HepG2 (cell line): ENCODE results near the gene NPAS2. TPM values are rescaled to one million over a fixed set of nuclear protein-coding genes. Genes with fewer than 3 reads are reported as not detected.
A peak's percentile ranks its signal among the peaks of the same experiment; 100 is the strongest.

Source experiments
- ATAC-seq: fragments of 200-7000 bp; cut with Tn5 transposase; 3 replicates; pipeline ENCODE4 v1.9.1; 2020; ENCODE audit warnings: mild to moderate bottlenecking, moderate library complexity
- BruUV-seq: library from RNA; stranded (reverse); fragments of 400-500 nt; replicated peaks from 2 replicates; lab custom pipeline; 2021; lab: Mats Ljungman, UMichigan
- CTCF ChIA-PET: fragments of 300-600 bp; formaldehyde crosslinking; extraction: SDS; loops from one replicate; lab custom pipeline; 2021; ENCODE audit warnings: low total read pairs, inconsistent platforms, low intra/inter-chr PET ratio; lab: Yijun Ruan, JAX
- POLR2A ChIA-PET: fragments of 350-600 bp; sonication (Branson Sonifier 250); formaldehyde crosslinking; loops from one replicate; lab custom pipeline; 2020; ENCODE audit warnings: antibody characterized with exemption, inconsistent platforms; lab: Yijun Ruan, JAX
- DNase-seq: peaks from one replicate; pipeline ENCODE4 v3.0.0-alpha.2; 2015; ENCODE audit warnings: low spot score
- FAIRE-seq: peaks from 3 replicates; lab custom pipeline; 2011; peaks lifted over from hg19 to GRCh38; lab: Jason Lieb, UNC
- H2AFZ ChIP-seq: one replicate; pipeline ENCODE4 v1.6.1; 2011; ENCODE audit warnings: low read length, inconsistent platforms
- H3K27ac ChIP-seq: fragments of 300-600 bp; 3 replicates; pipeline ENCODE4 v1.8.0; 2011; ENCODE audit warnings: mixed run types, mild to moderate bottlenecking, mixed read lengths, low read length, inconsistent platforms; ENCODE audit not compliant: insufficient read depth; ENCODE audit errors: extremely low read length
- H3K27me3 ChIP-seq, 2 experiments: fragments of 200-600 bp in 1 of 2; 2 replicates in 1 of 2; 3 replicates in 1 of 2; pipeline versions ENCODE4 v1.6.0 to v1.8.0; 2011; ENCODE audit warnings: low read length in 2 of 2, mild to moderate bottlenecking in 2 of 2, moderate library complexity in 2 of 2, inconsistent platforms in 1 of 2; ENCODE audit not compliant: insufficient read depth in 2 of 2, control insufficient read depth in 1 of 2
- H3K36me3 ChIP-seq, 2 experiments: fragments of 200-600 bp in 1 of 2; replicated peaks in 1 of 2; 2 replicates in 1 of 2; 3 replicates in 1 of 2; pipeline versions ENCODE4 v1.5.1 to v1.8.0; 2011; ENCODE audit warnings: low read length in 2 of 2, inconsistent platforms in 1 of 2; ENCODE audit not compliant: insufficient read depth in 2 of 2, control insufficient read depth in 1 of 2
- H3K4me1 ChIP-seq: 2 replicates; pipeline ENCODE4 v1.5.1; 2012; ENCODE audit warnings: low read length, inconsistent platforms; ENCODE audit not compliant: insufficient read depth
- H3K4me2 ChIP-seq: 2 replicates; pipeline ENCODE4 v1.6.0; 2011; ENCODE audit warnings: low read depth, low read length, inconsistent platforms
- H3K4me3 ChIP-seq, 3 experiments: fragments of 200-600 bp in 1 of 3; sonication (generic), shearing (Covaris generic) in 1 of 3; replicated peaks in 1 of 3; 2 replicates each; pipeline ENCODE4 v1.5.1; 2011 to 2016; ENCODE audit warnings: low read length in 3 of 3, inconsistent platforms in 2 of 3, low read depth in 2 of 3, mild to moderate bottlenecking in 2 of 3, control low read depth in 1 of 3, mixed read lengths in 1 of 3; ENCODE audit not compliant: insufficient read depth in 1 of 3
- H3K79me2 ChIP-seq: one replicate; pipeline ENCODE4 v1.6.1; 2011; ENCODE audit warnings: low read length, inconsistent platforms; ENCODE audit not compliant: insufficient read depth
- H3K9ac ChIP-seq: 2 replicates; pipeline ENCODE4 v1.6.0; 2011; ENCODE audit warnings: mild to moderate bottlenecking, low read depth, low read length, inconsistent platforms; ENCODE audit not compliant: insufficient read depth
- H3K9me3 ChIP-seq: 2 replicates; pipeline ENCODE4 v1.5.1; 2012; ENCODE audit warnings: mild to moderate bottlenecking, low read length
- H4K20me1 ChIP-seq: 2 replicates; pipeline ENCODE4 v1.6.0; 2011; ENCODE audit warnings: inconsistent platforms, mild to moderate bottlenecking, low read length, moderate library complexity; ENCODE audit not compliant: insufficient read depth
- ARID2 ChIP-seq: sonication (generic); formaldehyde crosslinking; IDR thresholded peaks from 2 replicates; pipeline ENCODE4 v1.8.1; 2022; ENCODE audit warnings: mild to moderate bottlenecking, missing genetic modification reagents, borderline replicate concordance
- BRCA1 ChIP-seq: sonication (generic); formaldehyde crosslinking; IDR thresholded peaks from 2 replicates; pipeline ENCODE4 v1.4.0; 2020; ENCODE audit warnings: missing genetic modification reagents
- FOXO4 ChIP-seq: sonication (generic); formaldehyde crosslinking; conservative IDR thresholded peaks from 2 replicates; pipeline ENCODE4 v1.8.1; 2023; ENCODE audit warnings: missing genetic modification reagents
- MLXIP ChIP-seq: sonication (generic); formaldehyde crosslinking; IDR thresholded peaks from 2 replicates; pipeline ENCODE4 v1.9.0; 2021; ENCODE audit warnings: missing genetic modification reagents, borderline replicate concordance
- NFYB ChIP-seq: sonication (generic); formaldehyde crosslinking; IDR thresholded peaks from 2 replicates; pipeline ENCODE4 v1.4.0; 2020; ENCODE audit warnings: missing genetic modification reagents
- RFX5 ChIP-seq: IDR thresholded peaks from 2 replicates; pipeline ENCODE4 v1.6.1; 2011; ENCODE audit warnings: low read depth, low read length, improper control_type of control experiment
- STAG1 ChIP-seq: sonication (generic); formaldehyde crosslinking; IDR thresholded peaks from 2 replicates; pipeline ENCODE4 v1.4.0; 2020; ENCODE audit warnings: missing genetic modification reagents
- U2AF1 ChIP-seq: fragments of 200-400 bp; formaldehyde crosslinking; optimal IDR thresholded peaks from 2 replicates; pipeline ENCODE3; 2017; ENCODE audit warnings: mild to moderate bottlenecking, low read depth, low read length
- ZNF460 ChIP-seq: sonication (generic); formaldehyde crosslinking; IDR thresholded peaks from 2 replicates; pipeline ENCODE4 v1.5.1; 2020; ENCODE audit warnings: missing genetic modification reagents, mild to moderate bottlenecking, borderline replicate concordance
- WGBS: methylation state at CpG from one replicate; pipeline ENCODE4 v1.1.6; 2017; ENCODE audit warnings: low lambda C conversion rate; 5-methylcytosine and 5-hydroxymethylcytosine counted together
- in situ Hi-C: cut with HindIII; loops from 2 replicates; pipeline ENCODE4 v1.10.0; 2017; ENCODE audit warnings: low pct_unique_long_range_greater_than_20kb; ENCODE audit not compliant: extremely low pct_ligation_motif_present
- intact Hi-C: fragments of 100-400 bp; cut with micrococcal nuclease; formaldehyde crosslinking; loops from one replicate; pipeline ENCODE4 v1.10.0; 2022; ENCODE audit not compliant: unreplicated experiment
- polyA plus RNA-seq, 8 experiments: library from polyadenylated mRNA; depleted of rRNA in 3 of 8; stranded (reverse) in 7 of 8; unstranded in 1 of 8; fragments of >200 nt; fragmentation: Illumina TruSeq in 4 of 8; extraction: Trizol in 4 of 8; gene quantifications; 2 replicates each; pipeline versions ENCODE4 v1.2.1 to v1.2.3, GENCODE V29; 2011 to 2016; ENCODE audit warnings: low read depth in 4 of 8, missing spikeins in 1 of 8, mixed read lengths in 1 of 8; ENCODE audit not compliant: insufficient read depth in 1 of 8
- total RNA-seq, 5 experiments: library from RNA; depleted of rRNA; stranded (reverse); fragments of >200 nt; fragmentation: Illumina TruSeq; extraction: Trizol; gene quantifications; 2 replicates each; pipeline ENCODE4 v1.2.3, GENCODE V29; 2016; ENCODE audit warnings: low read depth in 1 of 5

Gene NPAS2
- total and polyA plus RNA-seq, 2 of the 13 experiments (the other 11 are each of a cell fraction or from before 2014, with no cell fraction given) = 14.8 to 37.5 TPM

- no peaks in the 10 kb centered on the region for H3K36me3 ChIP-seq
- in situ Hi-C loops = no loop called here
- peaks cover 22% of the 10 kb centered on the region for H3K4me1 ChIP-seq
- no peak overlapping the region for H2AFZ ChIP-seq
- FAIRE-seq (no peak), DNase-seq (no peak), ATAC-seq (no peak)
- intact Hi-C loops = no loop called here
- H3K9ac ChIP-seq = no peak overlapping the region
- H3K4me2 ChIP-seq = no peak overlapping the region
- ChIA-PET POLR2A (no interaction called here), CTCF (no interaction called here)
- peaks cover 4 to 17% of the 10 kb centered on the region in 2 experiments; a peak in 4 of 5 replicates for H3K27me3 ChIP-seq
- no peaks in the 10 kb centered on the region for H3K79me2 ChIP-seq
- 86% methylated on average over 1 of the region's 1 CpG for WGBS
- no peak overlapping the region for H3K4me3 ChIP-seq
- TF ChIP-seq ARID2 (CRISPR knock-in tag) (no peak), STAG1 (CRISPR knock-in tag) (no peak), U2AF1 (no peak)
- H3K27ac ChIP-seq = no peak overlapping the region
- BruUV-seq = no TSS peak
- no peaks in the 10 kb centered on the region for H3K9me3 ChIP-seq
- no peaks in the 10 kb centered on the region for H4K20me1 ChIP-seq
These were observed 18.5 kb upstream of the NPAS2 start for GRCh38 chr2:100801402-100801801.

GRCh38 chr2:100802066-100802465, 17.9 kb upstream of the NPAS2 start:
- H3K4me3 ChIP-seq = no peak overlapping the region
- TF ChIP-seq RFX5 (peak; percentile 29; the same call in 1 of the 2 replicates), MLXIP (CRISPR knock-in tag) (no peak), BRCA1 (CRISPR knock-in tag) (no peak), FOXO4 (CRISPR knock-in tag) (no peak), NFYB (CRISPR knock-in tag) (no peak), ZNF460 (no peak)
- no peak overlapping the region for H3K9ac ChIP-seq
- no peaks in the 10 kb centered on the region for H3K36me3 ChIP-seq
- H3K9me3 ChIP-seq = no peaks in the 10 kb centered on the region
- no peaks in the 10 kb centered on the region for H3K79me2 ChIP-seq
- no peak overlapping the region for H3K4me2 ChIP-seq
- in situ Hi-C loops (no loop called here), intact Hi-C loops (no loop called here)
- ATAC-seq (no peak), FAIRE-seq (no peak), DNase-seq (no peak)
- peaks cover 16% of the 10 kb centered on the region for H3K4me1 ChIP-seq
- peaks cover 4 to 24% of the 10 kb centered on the region in 2 experiments; a peak in 4 of 5 replicates for H3K27me3 ChIP-seq
- ChIA-PET POLR2A (no interaction called here), CTCF (no interaction called here)
- H4K20me1 ChIP-seq = no peaks in the 10 kb centered on the region
- no TSS peak for BruUV-seq
- no peak overlapping the region for H3K27ac ChIP-seq
- H2AFZ ChIP-seq = no peak overlapping the region
- WGBS = 65% methylated on average over 9 of the region's 9 CpGs
